Psoas muscle (tissue), 8 donors: ENCODE results near the gene KCNC3. TPM values are rescaled to one million over a fixed set of nuclear protein-coding genes. Genes with fewer than 3 reads are reported as not detected.

Experiments used
- ATAC-seq, 4 donors: fragments of 200-7000 bp; cut with Tn5 transposase; one replicate each; pipeline ENCODE4 v1.9.1; 2020; ENCODE audit warnings: moderate library complexity in 3 of 4, mild to moderate bottlenecking in 2 of 4
- DNase-seq, 2 donors: peaks; one replicate each; pipeline ENCODE4 v3.0.0-alpha.2; 2020
- H3K27ac ChIP-seq: fragments of 200-600 bp; one replicate; pipeline ENCODE4 v1.8.0; 2022
- H3K27me3 ChIP-seq, 3 donors: fragments of 200-600 bp in 1 of 3; one replicate each; pipeline versions ENCODE4 v1.6.1 to v1.8.0; 2013 to 2022; ENCODE audit warnings: low read length in 2 of 3, mild to moderate bottlenecking in 2 of 3, moderate library complexity in 1 of 3; ENCODE audit not compliant: insufficient read depth in 3 of 3
- H3K36me3 ChIP-seq, 2 donors: fragments of 200-600 bp in 1 of 2; one replicate each; pipeline versions ENCODE4 v1.6.1 to v1.8.0; 2013 to 2022; ENCODE audit warnings: low read depth in 1 of 2, mild to moderate bottlenecking in 1 of 2, moderate library complexity in 1 of 2; ENCODE audit not compliant: insufficient read depth in 1 of 2
- H3K4me1 ChIP-seq: fragments of 200-600 bp; one replicate; pipeline ENCODE4 v1.8.0; 2022
- H3K4me3 ChIP-seq: fragments of 200-600 bp; one replicate; pipeline ENCODE4 v1.8.0; 2022; ENCODE audit warnings: mild to moderate bottlenecking
- H3K9me3 ChIP-seq: fragments of 200-600 bp; one replicate; pipeline ENCODE4 v1.8.0; 2022
- CTCF ChIP-seq: fragments of 200-600 bp; IDR thresholded peaks from one replicate; pipeline ENCODE4 v1.8.0; 2022; ENCODE audit warnings: antibody characterized with exemption
- WGBS, 3 donors: extraction: QIAGEN DNeasy Blood & Tissue Kit; methylation state at CpG; one replicate each; pipeline versions ENCODE4 v1.1.6 to v1.1.7; 2013; 5-methylcytosine and 5-hydroxymethylcytosine counted together
- intact Hi-C, 2 donors: fragments of 100-400 bp; cut with DNase I; formaldehyde crosslinking; loops; one replicate each; pipeline versions ENCODE4 v1.11.0 to v1.14.2; 2022
- polyA plus RNA-seq, 3 donors: library from polyadenylated mRNA; stranded (reverse); fragments of 200-250 nt; gene quantifications; one replicate each; pipeline ENCODE4 v1.2.3, GENCODE V29; 2013
- total RNA-seq, 4 donors: library from RNA; stranded (reverse); fragmentation: NEBNext Ultra II Directional in 2 of 4; extraction: Animal tissue kit (Norgen Biotek cat#: 25700) in 2 of 4; gene quantifications; one replicate each; pipeline versions ENCODE4 v1.2.1 to v1.2.4, GENCODE V29; 2021 to 2023
- donor health status: healthy with polysubstance abuse.
- donor health status: DM: no; HTN: no; CAD: no; lungs with moderate emphysema.
- donor health status: Bipolar disorder and iron deficiency.
- donor health status: healthy.
- donor health status: DM: yes; HTN: yes; CAD: no.
- donor health status: DM: no; HTN: no; CAD: no.
- donor health status: DM: no; HTN: no; CAD: no.
- donor health status: DM: yes; HTN: yes; CAD: no.

KCNC3 gene
- total and polyA plus RNA-seq, 7 donors, result 0.10 to 2.4 (median 1.0) TPM

GRCh38 chr19:50361290-50362029, 32.3 kb upstream of the KCNC3 start:
- intact Hi-C loops, result loop anchor here in 1 of 2 donors (10.0 kb wide), 1 partner anchor 193 kb away; no protein-coding TSS in a partner anchor
- peaks cover 7% of the 10 kb centered on the region for H3K4me1 ChIP-seq

GRCh38 chr19:50359328-50359818, 30.2 kb upstream of the KCNC3 start:
- Histone ChIP-seq H3K36me3 (no peaks in the 10 kb centered on the region), H3K4me3 (no peak overlapping the region), H3K27me3 (no peaks in the 10 kb centered on the region), H3K27ac (no peak overlapping the region), H3K4me1 (peaks cover 7% of the 10 kb centered on the region), H3K9me3 (no peaks in the 10 kb centered on the region)
- no peak for TF ChIP-seq CTCF
- no peak for ATAC-seq
- intact Hi-C loops, result loop anchor here in 1 of 2 donors (5.0 kb wide), 3 partner anchors 53 to 563 kb away; no protein-coding TSS in a partner anchor
- no peak for DNase-seq
- 91 to 96% (median 93%) methylated on average over 11 of the region's 11 CpGs for WGBS, 3 donors

More at GRCh38 chr19:50361290-50362029, 32.3 kb upstream of the KCNC3 start:
- Histone ChIP-seq H3K36me3 (no peaks in the 10 kb centered on the region), H3K27ac (no peak overlapping the region), H3K4me3 (no peak overlapping the region), H3K27me3 (no peaks in the 10 kb centered on the region), H3K9me3 (no peaks in the 10 kb centered on the region)
- no peak for ATAC-seq
- TF ChIP-seq CTCF, result no peak
- no peak for DNase-seq
- 85 to 87% (median 87%) methylated on average over 6 to 7 of the region's 7 CpGs for WGBS, 3 donors

- intact Hi-C loops, result loop anchor here in 1 of 2 donors (5.0 kb wide), 3 partner anchors 54 to 564 kb away; no protein-coding TSS in a partner anchor
- 25 to 40% (median 35%) methylated on average over 54 of the region's 54 CpGs for WGBS, 3 donors
- no peak for TF ChIP-seq CTCF
- Histone ChIP-seq H3K4me1 (peaks cover 7% of the 10 kb centered on the region), H3K36me3 (no peaks in the 10 kb centered on the region), H3K9me3 (no peaks in the 10 kb centered on the region), H3K27me3 (no peaks in the 10 kb centered on the region), H3K4me3 (peak overlapping the region; percentile 65), H3K27ac (peak overlapping the region; percentile 67)
- ATAC-seq, result peak; percentile 54 to 80 (median 69)
- DNase-seq, result peak; percentile 73 to 83
Observed at GRCh38 chr19:50358483-50359327, 29.5 kb upstream of the KCNC3 start.

GRCh38 chr19:50357178-50358100, 28.3 kb upstream of the KCNC3 start:
- H3K4me3 ChIP-seq, result peak overlapping the region; percentile 65
- 3 to 13% (median 8%) methylated on average over 53 to 54 of the region's 54 CpGs for WGBS, 3 donors
- no peaks in the 10 kb centered on the region for H3K36me3 ChIP-seq
- intact Hi-C loops, result loop anchor here in 1 of 2 donors (1.0 to 5.0 kb wide), 4 partner anchors 55 to 565 kb away; no protein-coding TSS in a partner anchor
- ATAC-seq (peak; percentile 74 to 89 (median 86)), DNase-seq (peak; percentile 73 to 84)
- no peaks in the 10 kb centered on the region for H3K9me3 ChIP-seq
- H3K27ac ChIP-seq, result peak overlapping the region; percentile 67
- peak; percentile 84 for TF ChIP-seq CTCF
- peaks cover 7% of the 10 kb centered on the region for H3K4me1 ChIP-seq
- no peaks in the 10 kb centered on the region for H3K27me3 ChIP-seq
